RWPE2 (cell line): ENCODE measurements around the gene CHST1.

ENCODE experiments used
- ATAC-seq: fragments of 200-7000 bp; cut with Tn5 transposase; 3 replicates; pipeline ENCODE4 v1.9.1; 2021; ENCODE audit warnings: low read depth
- DNase-seq: peaks from one replicate; pipeline ENCODE4 v3.0.0-alpha.2; 2020; ENCODE audit warnings: low spot score
- H3K27ac ChIP-seq: fragments of 450-650 bp; 2 replicates; pipeline ENCODE4 v1.5.1; 2017; ENCODE audit warnings: mild to moderate bottlenecking; ENCODE audit not compliant: poor library complexity, severe bottlenecking
- H3K27me3 ChIP-seq: fragments of 250-450 bp; sonication (Bioruptor Pico); 2 replicates; pipeline ENCODE4 v1.5.1; 2021; ENCODE audit warnings: mild to moderate bottlenecking, moderate library complexity; ENCODE audit not compliant: insufficient read depth, poor library complexity, severe bottlenecking
- H3K36me3 ChIP-seq: fragments of 250-450 bp; sonication (Bioruptor Pico); 2 replicates; pipeline ENCODE4 v1.5.1; 2020; ENCODE audit warnings: low read depth, mild to moderate bottlenecking, moderate library complexity
- H3K4me1 ChIP-seq: fragments of 250-450 bp; sonication (Bioruptor Pico); 2 replicates; pipeline ENCODE4 v1.5.1; 2021; ENCODE audit warnings: mild to moderate bottlenecking, moderate library complexity; ENCODE audit not compliant: insufficient read depth, poor library complexity, severe bottlenecking
- H3K4me3 ChIP-seq: fragments of 250-450 bp; sonication (Bioruptor Pico); 2 replicates; pipeline ENCODE4 v1.5.1; 2021; ENCODE audit warnings: mild to moderate bottlenecking, moderate library complexity; ENCODE audit not compliant: severe bottlenecking
- H3K9me3 ChIP-seq: fragments of 250-450 bp; sonication (Bioruptor Pico); 2 replicates; pipeline ENCODE4 v1.5.1; 2021; ENCODE audit warnings: mild to moderate bottlenecking, moderate library complexity; ENCODE audit not compliant: severe bottlenecking
- TF ChIP-seq, protein P1 (sequence below): fragments of 450-650 bp; IDR thresholded peaks from one replicate; pipeline ENCODE4 v1.5.1; 2017; ENCODE audit warnings: mild to moderate bottlenecking, moderate library complexity; ENCODE audit not compliant: poor library complexity, severe bottlenecking

Gene CHST1

DNA sequence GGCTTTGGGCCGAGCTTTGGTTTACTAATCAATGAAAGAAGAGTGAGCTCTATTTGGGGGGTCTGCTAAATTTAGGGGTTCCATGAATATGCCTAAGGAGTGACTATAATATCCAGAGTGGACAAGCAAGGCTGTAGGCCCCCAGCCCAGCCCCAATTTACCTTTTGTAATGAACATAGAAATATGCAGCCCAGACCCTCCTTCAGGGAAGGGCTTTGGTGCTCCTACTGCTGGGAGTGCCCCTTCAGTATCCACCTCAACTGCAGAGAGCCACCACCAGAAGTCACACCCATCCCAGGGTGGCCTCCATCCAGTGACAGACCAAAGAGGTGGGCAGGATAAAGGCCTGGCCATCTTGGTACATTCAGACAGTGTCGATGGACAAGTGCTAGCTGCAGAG lies 43.1 kb downstream of the CHST1 start:
- no peak overlapping the region for H3K27ac ChIP-seq
- no peaks in the 10 kb centered on the region for H3K4me1 ChIP-seq
- no peak overlapping the region for H3K4me3 ChIP-seq
- H3K27me3 ChIP-seq: peaks cover 3% of the 10 kb centered on the region
- H3K36me3 ChIP-seq: no peaks in the 10 kb centered on the region
- DNase-seq: no peak
- ATAC-seq: no peak
- TF ChIP-seq, protein P1, sequence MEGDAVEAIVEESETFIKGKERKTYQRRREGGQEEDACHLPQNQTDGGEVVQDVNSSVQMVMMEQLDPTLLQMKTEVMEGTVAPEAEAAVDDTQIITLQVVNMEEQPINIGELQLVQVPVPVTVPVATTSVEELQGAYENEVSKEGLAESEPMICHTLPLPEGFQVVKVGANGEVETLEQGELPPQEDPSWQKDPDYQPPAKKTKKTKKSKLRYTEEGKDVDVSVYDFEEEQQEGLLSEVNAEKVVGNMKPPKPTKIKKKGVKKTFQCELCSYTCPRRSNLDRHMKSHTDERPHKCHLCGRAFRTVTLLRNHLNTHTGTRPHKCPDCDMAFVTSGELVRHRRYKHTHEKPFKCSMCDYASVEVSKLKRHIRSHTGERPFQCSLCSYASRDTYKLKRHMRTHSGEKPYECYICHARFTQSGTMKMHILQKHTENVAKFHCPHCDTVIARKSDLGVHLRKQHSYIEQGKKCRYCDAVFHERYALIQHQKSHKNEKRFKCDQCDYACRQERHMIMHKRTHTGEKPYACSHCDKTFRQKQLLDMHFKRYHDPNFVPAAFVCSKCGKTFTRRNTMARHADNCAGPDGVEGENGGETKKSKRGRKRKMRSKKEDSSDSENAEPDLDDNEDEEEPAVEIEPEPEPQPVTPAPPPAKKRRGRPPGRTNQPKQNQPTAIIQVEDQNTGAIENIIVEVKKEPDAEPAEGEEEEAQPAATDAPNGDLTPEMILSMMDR: no peak
- H3K9me3 ChIP-seq: no peaks in the 10 kb centered on the region

DNA sequence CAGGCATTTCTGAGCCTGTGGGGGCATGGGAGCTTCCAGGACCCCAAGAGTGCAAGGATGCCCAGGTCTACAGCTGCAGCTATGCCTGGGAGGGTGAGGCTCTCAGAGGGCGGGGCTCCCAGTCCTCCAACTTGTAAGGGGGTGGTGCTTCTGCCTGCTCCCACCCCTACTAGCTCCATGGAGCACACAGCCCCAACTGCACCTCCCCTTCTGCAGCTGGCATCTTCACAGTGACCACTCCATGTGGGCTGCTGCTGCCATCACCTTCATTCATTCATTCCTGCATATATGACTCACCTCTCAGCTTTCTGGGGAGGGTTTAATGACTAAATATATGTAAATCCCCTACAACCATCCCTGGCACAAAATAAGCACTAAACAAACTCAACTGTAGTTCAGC lies 43.8 kb downstream of the CHST1 start:
- Histone ChIP-seq H3K9me3 (no peaks in the 10 kb centered on the region), H3K27me3 (peaks cover 3% of the 10 kb centered on the region), H3K36me3 (no peaks in the 10 kb centered on the region), H3K4me1 (no peaks in the 10 kb centered on the region), H3K27ac (no peak overlapping the region), H3K4me3 (no peak overlapping the region)
- no peak for DNase-seq
- ATAC-seq: no peak
- TF ChIP-seq, protein P1: no peak

DNA sequence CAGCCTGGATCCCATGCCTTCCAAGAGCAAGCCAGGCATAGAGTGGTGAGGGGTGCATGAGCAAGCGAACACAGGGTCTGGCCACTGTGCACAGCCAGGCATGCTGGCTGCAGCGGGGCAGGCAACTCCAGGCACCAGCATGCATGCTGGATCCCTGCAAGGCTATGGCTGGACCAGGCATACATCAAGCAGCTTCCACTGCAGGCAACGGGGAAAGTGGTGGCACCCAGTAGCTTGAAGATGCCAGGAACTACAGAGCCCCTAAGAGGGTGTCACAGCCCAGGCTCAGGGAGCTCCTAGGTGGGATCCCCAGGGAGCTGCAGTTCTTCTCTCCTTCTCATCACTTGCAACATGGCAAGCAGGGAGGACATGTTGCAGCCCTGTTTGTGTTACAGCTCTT lies 45.2 kb downstream of the CHST1 start:
- no peak overlapping the region for H3K4me3 ChIP-seq
- TF ChIP-seq, protein P1: no peak
- H3K36me3 ChIP-seq: no peaks in the 10 kb centered on the region
- DNase-seq (no peak), ATAC-seq (no peak)
- no peaks in the 10 kb centered on the region for H3K9me3 ChIP-seq
- H3K27me3 ChIP-seq: peaks cover 3% of the 10 kb centered on the region
- no peaks in the 10 kb centered on the region for H3K4me1 ChIP-seq
- no peak overlapping the region for H3K27ac ChIP-seq

DNA sequence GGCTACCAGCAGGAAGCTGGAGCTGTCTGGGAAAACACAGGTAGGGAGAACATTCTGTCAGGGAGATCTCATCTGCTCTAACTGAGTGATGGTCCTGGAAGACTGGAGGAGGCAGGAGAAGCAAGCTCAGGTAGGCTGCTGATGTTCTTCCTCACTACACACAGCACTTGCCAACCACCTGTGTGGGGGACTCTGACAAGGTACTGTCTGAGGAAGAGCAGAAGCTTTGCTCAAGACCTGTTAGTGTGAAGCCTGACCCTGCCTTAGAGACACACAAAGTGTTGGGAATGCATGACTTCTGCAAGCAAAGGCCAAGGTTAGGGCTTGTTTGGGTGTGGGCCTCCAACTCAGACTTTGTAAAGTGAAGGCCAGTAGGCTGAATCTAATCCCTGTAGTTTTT lies 46.5 kb downstream of the CHST1 start:
- no peak overlapping the region for H3K4me3 ChIP-seq
- peaks cover 3% of the 10 kb centered on the region for H3K27me3 ChIP-seq
- no peak overlapping the region for H3K27ac ChIP-seq
- H3K4me1 ChIP-seq: no peaks in the 10 kb centered on the region
- TF ChIP-seq, protein P1: no peak
- no peaks in the 10 kb centered on the region for H3K9me3 ChIP-seq
- ATAC-seq (no peak), DNase-seq (no peak)
- H3K36me3 ChIP-seq: no peaks in the 10 kb centered on the region

DNA sequence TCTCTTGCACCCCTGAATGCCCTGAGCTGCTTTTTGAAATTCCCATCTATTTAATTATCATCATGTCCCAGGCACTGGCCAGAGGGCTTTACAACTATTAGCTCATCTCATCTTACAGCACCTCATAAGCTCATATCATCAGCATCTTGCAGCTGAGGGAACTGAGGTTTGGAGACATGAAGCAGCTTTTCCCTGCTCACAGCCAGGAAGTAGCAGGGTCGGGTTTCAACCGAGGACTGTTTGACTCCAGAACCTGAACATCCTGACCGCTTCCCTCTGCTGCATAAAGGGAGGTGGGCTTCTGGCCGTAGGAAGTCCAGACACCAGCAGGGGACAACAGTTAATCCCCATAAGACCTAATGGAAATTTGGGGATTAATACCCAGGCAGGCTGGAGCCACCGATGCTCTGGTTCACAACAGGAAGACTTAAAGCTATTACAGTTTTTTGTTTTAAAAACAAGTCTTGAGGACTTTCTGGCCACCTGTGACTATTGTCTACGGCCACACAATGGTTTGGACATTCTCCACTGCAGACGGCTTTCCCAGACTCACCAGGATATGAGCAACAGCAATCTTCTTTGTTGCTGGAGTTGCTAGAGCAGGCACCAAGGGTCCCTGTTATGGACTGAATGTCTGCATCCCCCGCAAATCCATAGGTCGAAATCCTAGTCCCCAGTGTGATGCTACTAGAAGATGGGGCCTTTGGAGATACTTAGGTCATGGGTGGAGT lies 47.4 kb downstream of the CHST1 start:
- H3K9me3 ChIP-seq: no peaks in the 10 kb centered on the region
- H3K27me3 ChIP-seq: peaks cover 3% of the 10 kb centered on the region
- no peak overlapping the region for H3K27ac ChIP-seq
- no peaks in the 10 kb centered on the region for H3K4me1 ChIP-seq
- no peaks in the 10 kb centered on the region for H3K36me3 ChIP-seq
- DNase-seq (no peak), ATAC-seq (no peak)
- TF ChIP-seq, protein P1: no peak
- H3K4me3 ChIP-seq: no peak overlapping the region
